HepG2 (cell line): Measurements from ENCODE around the gene GNB1. TPM values are rescaled to one million over a fixed set of nuclear protein-coding genes. Genes with fewer than 3 reads are reported as not detected.

Source experiments
- ARID3A ChIP-seq: IDR thresholded peaks from 2 replicates; pipeline ENCODE4 v1.6.1; 2012; ENCODE audit warnings: low read depth, low read length, improper control_type of control experiment
- ATF7-NPFF ChIP-seq: sonication (generic); formaldehyde crosslinking; IDR thresholded peaks from 2 replicates; pipeline ENCODE4 v1.8.1; 2023; ENCODE audit warnings: mild to moderate bottlenecking, low read depth, missing genetic modification reagents, moderate library complexity
- BORCS8-MEF2B ChIP-seq: sonication (generic); formaldehyde crosslinking; IDR thresholded peaks from 2 replicates; pipeline ENCODE4 v1.8.0; 2022; ENCODE audit warnings: mild to moderate bottlenecking, missing genetic modification reagents
- FOXO4 ChIP-seq: sonication (generic); formaldehyde crosslinking; conservative IDR thresholded peaks from 2 replicates; pipeline ENCODE4 v1.8.1; 2023; ENCODE audit warnings: missing genetic modification reagents
- GATA4 ChIP-seq: sonication (generic); IDR thresholded peaks from 2 replicates; pipeline ENCODE4 v1.6.1; 2016; ENCODE audit warnings: antibody characterized with exemption, low read depth, borderline replicate concordance
- KDM6A ChIP-seq: IDR thresholded peaks from 2 replicates; pipeline ENCODE4 v1.6.1; 2016; ENCODE audit warnings: low read depth
- MBNL3 ChIP-seq: fragments of 250-450 bp; sonication (Bioruptor Pico); conservative IDR thresholded peaks from 2 replicates; pipeline ENCODE4 v1.8.0; 2022; ENCODE audit warnings: mild to moderate bottlenecking, inconsistent platforms
- NCOR1 ChIP-seq: fragments of 200-600 bp; sonication (generic); IDR thresholded peaks from 2 replicates; pipeline ENCODE4 v1.7.0; 2017; ENCODE audit warnings: antibody characterized with exemption, low read length, borderline replicate concordance
- NFAT5 ChIP-seq: sonication (generic); formaldehyde crosslinking; IDR thresholded peaks from 2 replicates; pipeline ENCODE4 v1.4.0; 2020; ENCODE audit warnings: missing genetic modification reagents
- NR2C2 ChIP-seq: sonication (generic); formaldehyde crosslinking; IDR thresholded peaks from 2 replicates; pipeline ENCODE4 v1.4.0; 2020; ENCODE audit warnings: missing genetic modification reagents, mild to moderate bottlenecking, moderate library complexity, borderline replicate concordance
- PHF20 ChIP-seq: sonication (generic); formaldehyde crosslinking; IDR thresholded peaks from 2 replicates; pipeline ENCODE4 v1.5.0; 2020; ENCODE audit warnings: mild to moderate bottlenecking, missing genetic modification reagents
- PITX1 ChIP-seq: sonication (generic); formaldehyde crosslinking; IDR thresholded peaks from 2 replicates; pipeline ENCODE4 v1.5.1; 2020; ENCODE audit warnings: mild to moderate bottlenecking, missing genetic modification reagents
- SNAPC5 ChIP-seq: sonication (generic); formaldehyde crosslinking; IDR thresholded peaks from 2 replicates; pipeline ENCODE4 v1.8.1; 2023; ENCODE audit warnings: mild to moderate bottlenecking, missing genetic modification reagents, borderline replicate concordance
- SRF ChIP-seq: IDR thresholded peaks from 2 replicates; pipeline ENCODE4 v1.6.1; 2011; ENCODE audit warnings: mild to moderate bottlenecking, low read depth, low read length, moderate library complexity
- ZNF24 ChIP-seq: fragments of 450-650 bp; IDR thresholded peaks from 2 replicates; pipeline ENCODE4 v1.6.1; 2017; ENCODE audit warnings: antibody characterized with exemption, mild to moderate bottlenecking
- ZNF276 ChIP-seq: sonication (generic); formaldehyde crosslinking; IDR thresholded peaks from 2 replicates; pipeline ENCODE4 v1.4.0; 2020; ENCODE audit warnings: mild to moderate bottlenecking, low read depth, missing genetic modification reagents
- ZNF558 ChIP-seq: sonication (generic); formaldehyde crosslinking; IDR thresholded peaks from 2 replicates; pipeline ENCODE4 v1.9.0; 2022; ENCODE audit warnings: mild to moderate bottlenecking, missing genetic modification reagents, borderline replicate concordance
- ZNF740 ChIP-seq: sonication (generic); formaldehyde crosslinking; IDR thresholded peaks from 2 replicates; pipeline ENCODE4 v1.4.0; 2020; ENCODE audit warnings: missing genetic modification reagents
- ZNF777 ChIP-seq: sonication (generic); formaldehyde crosslinking; IDR thresholded peaks from 2 replicates; pipeline ENCODE4 v1.4.0; 2020; ENCODE audit warnings: missing genetic modification reagents
- ZSCAN21 ChIP-seq: sonication (generic); formaldehyde crosslinking; IDR thresholded peaks from 2 replicates; pipeline ENCODE4 v1.8.0; 2022; ENCODE audit warnings: mild to moderate bottlenecking, missing genetic modification reagents, moderate library complexity, borderline replicate concordance
- polyA plus RNA-seq, 8 experiments: library from polyadenylated mRNA; depleted of rRNA in 3 of 8; stranded (reverse) in 7 of 8; unstranded in 1 of 8; fragments of >200 nt; fragmentation: Illumina TruSeq in 4 of 8; extraction: Trizol in 4 of 8; gene quantifications; 2 replicates each; pipeline versions ENCODE4 v1.2.1 to v1.2.3, GENCODE V29; 2011 to 2016; ENCODE audit warnings: low read depth in 4 of 8, missing spikeins in 1 of 8, mixed read lengths in 1 of 8; ENCODE audit not compliant: insufficient read depth in 1 of 8
- total RNA-seq, 5 experiments: library from RNA; depleted of rRNA; stranded (reverse); fragments of >200 nt; fragmentation: Illumina TruSeq; extraction: Trizol; gene quantifications; 2 replicates each; pipeline ENCODE4 v1.2.3, GENCODE V29; 2016; ENCODE audit warnings: low read depth in 1 of 5

GNB1 gene
- total and polyA plus RNA-seq, 2 of the 13 experiments (the other 11 are each of a cell fraction or from before 2014, with no cell fraction given), result 66.2 to 327 TPM

GRCh38 chr1:1832820-1833219 is 58.1 kb downstream of the GNB1 start (continued):
- no peak for TF ChIP-seq NFAT5 (CRISPR knock-in tag)
- no peak for TF ChIP-seq ZSCAN21 (CRISPR knock-in tag)
- no peak for TF ChIP-seq MBNL3 (CRISPR knock-in tag)
- 0 out of 2 replicates have a peak, but pooled peaks have one; percentile 20 for TF ChIP-seq BORCS8-MEF2B (CRISPR knock-in tag)
- TF ChIP-seq NR2C2 (CRISPR knock-in tag), result no peak
- TF ChIP-seq ZNF558 (CRISPR knock-in tag), result no peak
- TF ChIP-seq GATA4, result no peak
- no peak for TF ChIP-seq SRF
- no peak for TF ChIP-seq NCOR1
- TF ChIP-seq FOXO4, result no peak
- TF ChIP-seq PITX1 (CRISPR knock-in tag), result no peak
- TF ChIP-seq ATF7-NPFF, result 0 out of 2 replicates have a peak, but pooled peaks have one; percentile 43
- TF ChIP-seq ZNF740 (CRISPR knock-in tag), result no peak
- TF ChIP-seq ARID3A, result 0 out of 2 replicates have a peak, but pooled peaks have one; percentile 30
- TF ChIP-seq KDM6A (CRISPR knock-in tag), result no peak
- no peak for TF ChIP-seq ZNF24
- TF ChIP-seq ZNF276 (CRISPR knock-in tag), result no peak
- TF ChIP-seq SNAPC5 (CRISPR knock-in tag), result no peak
- no peak for TF ChIP-seq ZNF777
- no peak for TF ChIP-seq PHF20 (CRISPR knock-in tag)
